ENCODE results near the gene SLC44A5.
"Not testable (repeated sequence)": the region's sequence is repeated elsewhere in the genome, so short reads cannot be mapped to it uniquely, and the experiment has no call there.

Gene SLC44A5

DNA sequence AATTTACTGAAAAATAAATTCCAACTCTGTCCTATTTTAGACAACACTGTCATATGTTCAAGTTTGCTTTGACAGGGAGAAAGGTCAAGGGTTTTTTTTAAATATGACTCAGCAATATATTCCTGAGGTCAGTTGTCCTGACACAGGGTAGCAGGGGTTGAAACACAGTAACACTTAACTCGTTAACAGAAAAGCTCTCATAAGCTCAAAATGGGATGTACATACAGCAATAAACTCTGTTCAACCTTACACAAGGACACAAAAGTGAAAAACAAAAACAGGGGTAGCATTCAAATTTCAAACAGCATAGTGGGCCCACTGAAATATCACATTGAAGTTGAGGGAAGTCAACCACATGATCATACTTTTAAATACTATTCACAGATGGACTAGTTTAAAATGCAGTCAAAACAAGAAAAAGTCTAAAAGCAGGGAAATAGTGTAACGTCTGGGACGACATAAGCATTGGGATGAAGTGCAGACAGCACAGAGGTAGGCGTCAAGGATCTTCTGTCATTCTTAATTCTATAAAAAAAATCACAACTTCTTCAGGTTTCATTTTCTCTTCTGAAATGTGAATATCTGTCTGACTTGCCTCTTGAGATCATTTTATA, 89.9 kb downstream of the SLC44A5 start:
- no peak for TF ChIP-seq ZNF274 (IDR thresholded peaks at IDR 0.05; ENCODE audit: low read depth, low read length)
- no peak overlapping the region for H3K4me3 ChIP-seq (ENCODE audit: low read length)

DNA sequence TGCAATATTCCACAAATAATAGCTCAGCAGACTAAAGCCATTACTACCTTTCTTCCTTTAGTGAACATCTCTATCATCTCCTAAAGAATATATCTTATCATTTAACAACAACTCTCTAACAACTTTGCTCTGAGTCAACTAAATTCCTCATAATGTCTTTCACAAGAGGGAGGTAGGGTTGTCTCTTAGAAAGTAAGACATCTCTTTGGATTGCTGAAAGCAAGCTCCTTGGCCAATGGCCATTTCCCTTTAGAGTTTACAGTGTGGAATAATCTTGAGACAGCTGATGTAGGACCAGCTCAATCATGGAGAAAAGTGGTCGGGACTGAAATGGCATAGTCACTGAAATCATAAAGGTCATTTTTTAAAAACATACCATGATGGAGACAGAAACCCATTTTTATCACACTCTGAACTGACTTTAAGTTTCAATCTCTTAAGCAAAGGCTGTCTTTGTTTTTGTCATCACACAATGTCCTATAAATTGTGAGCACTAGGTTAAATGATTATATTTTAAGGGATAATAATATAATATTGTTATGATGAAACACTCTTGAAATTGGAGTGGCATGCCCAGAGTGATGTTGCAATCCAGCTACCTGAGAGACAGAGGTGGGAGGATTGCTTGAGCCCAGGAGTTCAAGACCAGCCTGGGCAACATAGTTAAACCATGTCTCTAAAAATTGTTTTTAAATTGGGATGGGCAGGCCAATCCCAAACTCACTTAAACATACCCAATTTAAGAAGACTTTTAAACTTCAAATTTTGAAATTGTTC, 91.1 kb downstream of the SLC44A5 start:
- no peak for TF ChIP-seq ZNF274 (IDR thresholded peaks at IDR 0.05; ENCODE audit: low read depth, low read length)
- H3K4me3 ChIP-seq (ENCODE audit: low read length) = no peak overlapping the region

DNA sequence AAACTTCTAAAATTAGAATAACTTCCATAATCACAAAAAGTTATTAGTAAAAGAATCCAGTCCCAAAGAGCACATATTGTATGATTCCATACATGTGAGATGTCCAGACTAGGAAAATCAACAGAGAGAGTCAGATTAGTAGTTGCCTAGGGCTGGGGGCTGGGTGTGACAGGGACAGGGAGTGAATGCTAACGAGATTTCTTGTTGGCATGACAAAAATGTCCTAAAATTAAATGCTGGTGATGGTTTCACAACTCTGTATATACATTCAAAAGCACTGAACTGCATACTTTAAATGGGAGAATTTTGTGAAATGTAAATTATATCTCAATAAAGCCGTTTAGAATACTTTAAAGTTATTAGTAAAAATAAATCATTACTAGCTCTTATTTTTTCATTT, 92.2 kb downstream of the SLC44A5 start:
- no peak for TF ChIP-seq ZNF274 (IDR thresholded peaks at IDR 0.05; ENCODE audit: low read depth, low read length)
- H3K4me3 ChIP-seq (ENCODE audit: low read length) = no peak overlapping the region

DNA sequence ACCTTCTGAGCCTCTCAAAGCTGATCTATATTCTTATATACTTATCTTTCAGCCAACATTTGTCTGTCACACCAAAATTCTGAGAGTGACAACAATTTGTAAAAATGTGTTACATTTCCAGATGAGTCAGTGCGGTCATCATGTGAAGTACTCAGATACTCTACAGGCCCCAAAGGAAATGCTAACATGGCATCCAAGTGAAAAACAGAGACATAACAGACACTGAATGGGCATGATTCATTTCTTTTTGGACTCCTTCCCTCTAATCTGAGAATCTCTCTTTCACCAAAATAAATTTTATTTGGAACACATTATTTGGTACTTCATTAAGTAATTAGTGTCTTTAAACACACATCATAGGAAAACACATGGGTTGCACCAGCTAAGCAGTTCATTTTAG, 96.6 kb downstream of the SLC44A5 start:
- no peak for TF ChIP-seq ZNF274 (IDR thresholded peaks at IDR 0.05; ENCODE audit: low read depth, low read length)
- H3K4me3 ChIP-seq (ENCODE audit: low read length) = no peak overlapping the region

DNA sequence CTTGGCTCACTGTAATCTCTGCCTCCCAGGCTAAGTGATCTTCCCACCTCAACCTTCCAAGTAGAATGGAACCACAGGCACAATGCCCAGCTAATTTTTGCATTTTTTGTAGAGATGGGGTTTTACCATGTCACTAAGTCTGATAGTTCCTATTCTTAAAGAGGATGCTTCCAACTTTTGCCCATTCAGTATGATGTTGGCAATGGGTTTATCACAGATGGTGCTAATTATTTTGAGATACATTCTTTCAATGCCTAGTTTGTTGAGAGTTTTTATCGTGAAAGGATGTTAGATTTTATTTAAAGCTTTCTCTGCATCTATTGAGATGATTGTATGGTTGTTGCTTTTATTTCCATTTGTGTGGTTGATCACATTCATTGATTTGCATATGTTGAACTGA, 103.9 kb downstream of the SLC44A5 start:
- no peak for TF ChIP-seq ZNF274 (IDR thresholded peaks at IDR 0.05; ENCODE audit: low read depth, low read length)
- no peak overlapping the region for H3K4me3 ChIP-seq (ENCODE audit: low read length)

DNA sequence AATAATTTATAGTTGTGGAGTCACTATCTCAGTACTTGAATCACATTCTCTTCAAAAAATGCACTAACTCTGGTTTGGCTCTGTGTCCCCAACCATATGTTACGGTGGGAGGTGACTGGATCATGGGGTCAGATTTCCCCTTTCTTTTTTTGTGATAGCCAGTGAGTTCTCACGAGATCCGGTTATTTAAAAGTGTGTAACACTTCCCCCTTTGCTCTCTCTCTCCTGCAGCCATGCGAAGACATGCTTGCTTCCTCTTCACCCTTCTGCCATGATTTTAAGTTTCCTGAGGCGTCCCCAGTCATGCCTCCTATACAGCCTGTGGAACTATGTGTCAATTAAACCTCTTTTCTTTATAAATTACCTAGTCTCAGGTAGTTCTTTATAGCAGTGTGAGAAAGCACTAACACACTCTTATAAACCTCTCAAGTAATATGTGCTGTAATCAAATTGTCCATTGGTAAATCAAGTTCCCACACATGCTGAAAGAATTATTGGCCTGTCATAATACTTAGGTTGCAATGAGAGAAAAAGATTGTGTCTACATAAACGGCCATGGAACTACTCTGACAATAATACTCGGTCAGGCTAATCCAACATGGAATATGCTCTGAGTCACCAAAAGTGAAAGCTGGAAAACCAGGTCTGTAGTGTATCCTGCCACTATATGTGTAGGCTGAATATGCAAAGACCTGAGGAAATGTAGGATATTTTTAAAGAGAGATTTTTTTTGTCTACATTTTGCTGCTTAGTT, 107.5 kb downstream of the SLC44A5 start:
- TF ChIP-seq ZNF274 (IDR thresholded peaks at IDR 0.05; ENCODE audit: low read depth, low read length) = no peak
- H3K4me3 ChIP-seq (ENCODE audit: low read length) = no peak overlapping the region

DNA sequence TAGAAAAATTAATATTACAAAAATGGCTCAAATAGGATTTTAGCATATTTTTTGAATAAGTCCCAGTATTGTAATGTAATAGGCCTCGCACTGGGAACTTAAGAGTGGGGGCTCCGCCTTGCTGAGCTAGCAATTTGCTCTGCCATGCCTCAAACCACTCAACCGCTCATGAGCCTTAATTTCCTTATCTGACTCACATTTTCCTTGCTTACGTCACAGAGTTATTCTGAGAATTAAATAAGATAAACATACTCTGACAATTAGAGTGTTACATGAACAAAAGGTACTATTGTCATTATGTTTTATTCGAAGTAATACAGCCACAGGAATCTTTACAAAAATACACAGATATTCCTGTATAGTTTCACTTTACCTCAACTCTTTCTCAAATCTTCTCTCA, 108.1 kb downstream of the SLC44A5 start:
- no peak for TF ChIP-seq ZNF274 (IDR thresholded peaks at IDR 0.05; ENCODE audit: low read depth, low read length)
- no peak overlapping the region for H3K4me3 ChIP-seq (ENCODE audit: low read length)

DNA sequence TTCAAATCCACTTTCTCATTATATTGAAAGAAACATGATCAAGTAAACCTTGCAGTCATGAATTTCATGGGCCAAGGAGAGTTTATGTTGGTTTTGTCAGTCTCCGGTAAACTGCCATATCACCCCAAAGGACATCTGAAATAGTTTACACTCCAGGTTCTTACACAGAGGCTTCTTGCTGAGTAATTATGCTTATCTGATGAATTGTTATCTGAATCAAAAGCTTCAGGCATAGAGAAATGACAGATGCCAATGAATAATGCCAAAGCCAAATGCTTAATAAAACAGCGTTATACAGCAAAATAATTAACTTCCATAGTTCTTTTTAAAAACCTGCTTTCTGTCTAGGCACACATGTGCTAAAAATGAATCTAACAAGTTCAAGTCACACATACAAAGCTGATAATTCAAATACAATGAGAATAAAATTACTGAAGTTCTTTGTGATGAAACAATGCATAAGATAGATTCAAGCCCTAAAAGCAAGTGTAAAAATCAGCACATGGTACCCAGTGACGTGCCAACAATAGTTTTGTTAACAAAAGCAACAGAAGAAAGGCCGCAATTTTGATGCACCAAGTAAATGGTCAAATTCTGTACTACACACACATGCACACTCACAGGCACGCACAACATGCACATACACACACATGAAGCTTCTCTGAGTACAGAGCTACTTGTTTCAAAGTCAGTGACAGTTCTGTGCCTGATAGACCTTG, 109.2 kb downstream of the SLC44A5 start:
- TF ChIP-seq ZNF274 (IDR thresholded peaks at IDR 0.05; ENCODE audit: low read depth, low read length) = no peak
- no peak overlapping the region for H3K4me3 ChIP-seq (ENCODE audit: low read length)

DNA sequence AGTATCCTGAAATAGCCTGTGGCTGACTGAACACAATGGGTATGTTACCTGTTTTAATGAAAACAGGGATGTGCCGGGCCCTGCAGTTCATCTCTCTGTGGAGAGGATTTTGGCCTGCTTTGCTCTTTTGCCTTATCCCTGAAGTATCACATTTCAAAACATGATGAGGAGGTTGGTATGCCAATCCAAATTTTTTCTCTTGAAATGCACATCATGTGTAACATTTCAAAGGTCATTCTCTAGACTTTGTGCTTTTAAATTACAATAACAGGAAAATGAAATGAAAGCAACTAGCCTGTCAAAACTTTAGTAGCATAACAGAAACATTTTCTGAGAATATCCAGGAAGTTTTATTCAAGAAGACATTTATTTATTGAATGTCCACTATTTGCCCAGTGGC, 118.9 kb downstream of the SLC44A5 start:
- H3K4me3 ChIP-seq (ENCODE audit: low read length) = no peak overlapping the region
- TF ChIP-seq ZNF274 (IDR thresholded peaks at IDR 0.05; ENCODE audit: low read depth, low read length) = no peak

DNA sequence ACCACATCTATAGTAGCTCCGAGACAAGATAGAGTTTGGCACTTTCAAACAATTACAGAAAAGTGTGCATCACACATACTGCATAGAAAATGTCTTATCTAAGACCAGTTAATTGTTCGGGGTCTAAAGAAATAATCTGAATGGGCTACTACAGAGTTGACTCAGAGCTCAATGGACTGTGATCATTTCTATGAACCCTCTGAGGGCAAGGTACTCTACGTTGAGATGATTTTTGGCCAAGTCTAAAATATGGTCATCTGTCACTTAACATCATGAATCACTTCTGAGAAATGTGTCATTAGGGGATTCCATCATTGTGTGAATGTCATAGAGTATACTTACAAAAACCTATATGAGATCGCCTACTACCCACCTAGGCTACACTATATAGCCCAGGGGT, 123.5 kb downstream of the SLC44A5 start:
- TF ChIP-seq ZNF274 (IDR thresholded peaks at IDR 0.05; ENCODE audit: low read depth, low read length) = no peak
- no peak overlapping the region for H3K4me3 ChIP-seq (ENCODE audit: low read length)

DNA sequence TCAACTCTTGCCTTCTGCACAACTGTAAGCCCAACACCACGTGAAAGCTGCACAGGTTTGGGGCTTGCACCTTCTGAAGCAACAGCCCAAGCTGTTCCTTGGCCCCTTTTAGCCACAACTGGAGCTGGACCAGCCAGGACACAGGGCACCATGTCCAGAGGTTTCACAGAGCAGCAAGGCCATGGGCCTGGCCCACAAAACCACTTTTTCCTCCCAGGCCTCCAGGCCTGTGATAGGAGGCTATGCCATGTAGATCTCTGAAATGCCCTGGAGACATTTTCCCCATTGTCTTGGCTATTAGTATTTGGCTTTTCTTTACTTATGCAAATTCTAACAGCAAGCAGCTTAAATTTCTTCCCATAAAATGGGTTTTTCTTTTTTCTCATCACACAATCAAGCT, 126.1 kb downstream of the SLC44A5 start:
- H3K4me3 ChIP-seq (ENCODE audit: low read length) = no peak overlapping the region
- no peak for TF ChIP-seq ZNF274 (IDR thresholded peaks at IDR 0.05; ENCODE audit: low read depth, low read length)

DNA sequence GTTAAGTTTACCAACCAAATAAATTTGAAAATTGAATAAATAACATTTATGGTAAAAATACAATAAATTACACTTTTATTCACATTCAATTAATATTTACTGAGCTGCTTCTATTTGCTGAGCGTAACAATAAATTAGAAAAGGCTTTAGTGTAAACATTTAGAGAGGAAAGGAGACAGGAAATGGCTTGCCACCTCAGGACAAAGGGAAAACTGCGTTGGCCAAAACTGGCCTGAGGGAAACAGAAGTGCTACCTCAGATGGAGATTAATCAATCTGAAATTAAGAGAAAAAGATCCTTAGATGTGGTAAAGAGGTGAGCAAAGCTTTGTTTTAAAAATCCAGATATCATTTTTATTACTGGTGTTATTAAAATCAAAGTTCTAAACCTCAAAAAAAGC, 128.0 kb downstream of the SLC44A5 start:
- no peak for TF ChIP-seq ZNF274 (IDR thresholded peaks at IDR 0.05; ENCODE audit: low read depth, low read length)
- H3K4me3 ChIP-seq (ENCODE audit: low read length) = no peak overlapping the region

DNA sequence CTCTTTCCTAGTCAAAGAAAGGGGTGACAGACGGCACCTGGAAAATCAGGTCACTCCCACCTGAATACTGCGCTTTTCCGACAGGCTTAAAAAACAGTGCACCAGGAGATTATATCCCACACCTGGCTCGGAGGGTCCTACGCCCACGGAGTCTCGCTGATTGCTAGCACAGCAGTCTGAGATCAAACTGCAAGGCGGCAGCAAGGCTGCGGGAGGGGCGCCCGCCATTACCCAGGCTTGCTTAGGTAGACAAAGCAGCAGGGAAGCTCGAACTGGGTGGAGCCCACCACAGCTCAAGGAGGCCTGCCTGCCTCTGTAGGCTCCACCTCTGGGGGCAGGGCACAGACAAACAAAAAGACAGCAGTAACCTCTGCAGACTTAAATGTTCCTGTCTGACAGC, 134.4 kb downstream of the SLC44A5 start:
- H3K4me3 ChIP-seq (ENCODE audit: low read length) = not testable (repeated sequence)

DNA sequence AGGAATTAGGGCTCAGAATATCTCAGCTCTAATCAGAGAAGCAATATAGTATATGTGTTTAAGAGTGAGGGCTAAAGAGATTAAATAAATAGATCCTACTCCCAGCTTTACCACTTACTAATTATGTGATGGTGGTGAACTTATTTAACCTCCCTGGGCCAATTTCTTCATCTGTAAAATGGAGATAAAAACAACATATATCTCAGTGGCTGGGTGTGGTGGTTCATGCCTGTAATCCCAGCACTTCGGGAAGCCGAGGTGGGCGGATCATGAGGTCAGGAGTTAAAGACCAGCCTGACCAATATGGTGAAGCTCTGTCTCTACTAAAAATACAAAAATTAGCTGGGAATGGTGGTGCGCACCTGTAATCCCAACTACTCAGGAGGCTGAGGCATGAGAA, 135.2 kb downstream of the SLC44A5 start:
- no peak for TF ChIP-seq ZNF274 (IDR thresholded peaks at IDR 0.05; ENCODE audit: low read depth, low read length)
- no peak overlapping the region for H3K4me3 ChIP-seq (ENCODE audit: low read length)

Data from GM08714 (cell line).